ENCODE measurements around the gene PPARA. TPM values are rescaled to one million over a fixed set of nuclear protein-coding genes. Genes with fewer than 3 reads are reported as not detected.

Gene PPARA
- polyA plus RNA-seq, 1 of the 3 experiments (the other 2 are of a cell fraction) = 4.5 TPM

DNA sequence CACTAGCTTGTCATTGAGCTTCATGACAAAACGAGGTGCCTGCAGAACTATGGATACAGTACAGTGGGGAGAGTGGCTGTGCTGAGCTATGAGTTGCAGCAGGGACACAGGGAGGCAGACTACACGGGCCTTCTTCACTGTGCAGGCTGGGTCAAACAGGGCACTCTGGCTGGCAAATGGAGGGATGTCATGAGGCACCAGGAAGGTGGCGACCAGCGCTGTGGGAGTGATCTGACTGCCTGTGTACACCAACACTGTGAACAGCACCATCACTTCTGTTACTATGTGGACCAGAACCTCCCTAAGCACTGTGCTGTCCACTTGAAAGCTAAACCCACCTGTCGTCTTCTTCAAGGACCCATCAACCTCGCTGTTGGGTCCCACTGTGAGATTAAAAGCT, 109.7 kb downstream of the PPARA start:
- ChIA-PET CTCF (interaction anchor here (0.9 to 1.1 kb wide), 2 partner anchors 8 to 111 kb away, joined by 3 read pairs; no protein-coding TSS in a partner anchor), POLR2A (no interaction called here)
- no peak for TF ChIP-seq TAF1 (IDR thresholded peaks at IDR 0.05; ENCODE audit: borderline replicate concordance, low read depth, low read length)
- no peak for TF ChIP-seq GABPA (IDR thresholded peaks at IDR 0.05; ENCODE audit: low read depth)
- TF ChIP-seq FOXM1 (IDR thresholded peaks at IDR 0.05; ENCODE audit: low read depth) = no peak
- no peak for TF ChIP-seq RCOR1 (IDR thresholded peaks at IDR 0.05; ENCODE audit: low read length)
- TF ChIP-seq, protein P1, sequence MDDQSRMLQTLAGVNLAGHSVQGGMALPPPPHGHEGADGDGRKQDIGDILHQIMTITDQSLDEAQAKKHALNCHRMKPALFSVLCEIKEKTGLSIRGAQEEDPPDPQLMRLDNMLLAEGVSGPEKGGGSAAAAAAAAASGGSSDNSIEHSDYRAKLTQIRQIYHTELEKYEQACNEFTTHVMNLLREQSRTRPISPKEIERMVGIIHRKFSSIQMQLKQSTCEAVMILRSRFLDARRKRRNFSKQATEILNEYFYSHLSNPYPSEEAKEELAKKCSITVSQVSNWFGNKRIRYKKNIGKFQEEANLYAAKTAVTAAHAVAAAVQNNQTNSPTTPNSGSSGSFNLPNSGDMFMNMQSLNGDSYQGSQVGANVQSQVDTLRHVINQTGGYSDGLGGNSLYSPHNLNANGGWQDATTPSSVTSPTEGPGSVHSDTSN (IDR thresholded peaks at IDR 0.05) = no peak
- H3K4me2 ChIP-seq = no peak overlapping the region
- H3F3A ChIP-seq (replicated peaks; ENCODE audit: insufficient read depth) = no peaks in the 10 kb centered on the region
- H3K27ac ChIP-seq (ENCODE audit: low read depth in 2 of 2, low read length in 1 of 2) = no peak overlapping the region
- WGBS (ENCODE audit: low lambda C conversion rate) = 52% methylated on average over 6 of the region's 6 CpGs
- no peak overlapping the region for H3K9ac ChIP-seq
- H3K4me3 ChIP-seq (ENCODE audit: low read depth in 2 of 2, low read length in 1 of 2) = no peak overlapping the region; a peak in 1 of 4 replicates
- H3K79me2 ChIP-seq (ENCODE audit: insufficient read depth) = no peaks in the 10 kb centered on the region
- no peak for DNase-seq
- no peaks in the 10 kb centered on the region for H3K36me3 ChIP-seq (replicated peaks in 1 of 2; ENCODE audit: control insufficient read depth in 1 of 2, insufficient read depth in 2 of 2, low read length in 1 of 2)
- no peaks in the 10 kb centered on the region for H3K4me1 ChIP-seq (ENCODE audit: control insufficient read depth in 1 of 2, insufficient read depth in 2 of 2, low read depth in 1 of 2, low read length in 1 of 2)
- H3K27me3 ChIP-seq (ENCODE audit: insufficient read depth) = no peaks in the 10 kb centered on the region
- no peaks in the 10 kb centered on the region for H3K9me2 ChIP-seq
- H3K9me3 ChIP-seq = no peaks in the 10 kb centered on the region
- no peaks in the 10 kb centered on the region for H4K20me1 ChIP-seq (ENCODE audit: insufficient read depth)
- no peak overlapping the region for H2AFZ ChIP-seq (ENCODE audit: low read depth)

DNA sequence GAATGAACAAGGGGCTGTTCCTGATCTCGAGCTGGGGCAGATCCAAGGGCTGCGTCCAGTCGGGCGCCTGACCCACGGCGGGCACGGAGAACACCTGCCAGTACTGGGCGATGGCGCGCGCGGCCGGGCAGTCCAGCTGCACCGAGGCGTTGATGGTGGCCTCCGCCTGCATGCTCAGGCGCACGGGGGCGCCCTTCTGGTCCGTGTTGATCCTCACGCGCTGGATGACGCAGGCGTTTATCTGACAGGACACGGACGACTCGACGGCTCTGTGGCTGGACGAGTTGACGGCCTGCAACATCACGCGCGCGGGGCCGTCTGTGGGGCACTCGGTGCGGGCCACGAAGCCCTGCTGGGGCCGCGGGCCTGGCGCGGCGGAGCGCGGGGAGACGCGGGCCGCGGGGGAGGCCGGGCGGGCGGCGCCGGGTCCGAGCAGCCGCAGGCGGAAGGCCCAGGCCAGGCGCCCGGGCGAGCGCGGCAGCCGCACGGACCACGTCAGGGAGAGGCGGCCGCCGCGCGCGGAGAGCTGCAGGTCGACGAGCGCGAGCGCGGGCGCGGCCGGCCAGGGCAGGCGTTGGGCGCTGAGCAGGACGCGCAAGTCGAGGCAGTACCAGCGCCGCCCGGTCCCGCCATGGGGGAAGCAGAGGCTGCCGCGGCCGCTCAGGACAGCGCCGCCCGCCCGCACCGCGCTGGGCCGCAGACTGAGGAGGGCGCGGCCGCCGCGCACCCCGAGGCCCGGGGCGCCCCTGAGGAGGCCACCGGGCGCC, 112.3 kb downstream of the PPARA start:
- Histone ChIP-seq H3K9ac (no peak overlapping the region), H3K36me3 (replicated peaks in 1 of 2; ENCODE audit: control insufficient read depth in 1 of 2, insufficient read depth in 2 of 2, low read length in 1 of 2) (no peaks in the 10 kb centered on the region), H2AFZ (ENCODE audit: low read depth) (no peak overlapping the region), H3K4me2 (no peak overlapping the region), H3K27me3 (ENCODE audit: insufficient read depth) (no peaks in the 10 kb centered on the region), H3K9me3 (no peaks in the 10 kb centered on the region), H3K4me1 (ENCODE audit: control insufficient read depth in 1 of 2, insufficient read depth in 2 of 2, low read depth in 1 of 2, low read length in 1 of 2) (no peaks in the 10 kb centered on the region; a peak in 2 of 4 replicates), H3K79me2 (ENCODE audit: insufficient read depth) (no peaks in the 10 kb centered on the region), H3F3A (replicated peaks; ENCODE audit: insufficient read depth) (peaks cover 7% of the 10 kb centered on the region), H3K27ac (ENCODE audit: low read depth in 2 of 2, low read length in 1 of 2) (no peak overlapping the region), H3K4me3 (ENCODE audit: low read depth in 2 of 2, low read length in 1 of 2) (no peak overlapping the region), H4K20me1 (ENCODE audit: insufficient read depth) (no peaks in the 10 kb centered on the region), H3K9me2 (no peaks in the 10 kb centered on the region)
- POLR2A ChIA-PET = no interaction called here
- DNase-seq = no peak
- TF ChIP-seq JUND (IDR thresholded peaks at IDR 0.05) (no peak), ELF1 (IDR thresholded peaks at IDR 0.05) (no peak), MEF2A (IDR thresholded peaks at IDR 0.05; ENCODE audit: borderline replicate concordance, low read depth) (no peak)
- TF ChIP-seq, protein P2, sequence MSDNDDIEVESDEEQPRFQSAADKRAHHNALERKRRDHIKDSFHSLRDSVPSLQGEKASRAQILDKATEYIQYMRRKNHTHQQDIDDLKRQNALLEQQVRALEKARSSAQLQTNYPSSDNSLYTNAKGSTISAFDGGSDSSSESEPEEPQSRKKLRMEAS (IDR thresholded peaks at IDR 0.05; ENCODE audit: low read depth) = no peak
- CTCF ChIA-PET = no interaction called here
- WGBS (ENCODE audit: low lambda C conversion rate) = 78% methylated on average over 48 of the region's 109 CpGs

DNA sequence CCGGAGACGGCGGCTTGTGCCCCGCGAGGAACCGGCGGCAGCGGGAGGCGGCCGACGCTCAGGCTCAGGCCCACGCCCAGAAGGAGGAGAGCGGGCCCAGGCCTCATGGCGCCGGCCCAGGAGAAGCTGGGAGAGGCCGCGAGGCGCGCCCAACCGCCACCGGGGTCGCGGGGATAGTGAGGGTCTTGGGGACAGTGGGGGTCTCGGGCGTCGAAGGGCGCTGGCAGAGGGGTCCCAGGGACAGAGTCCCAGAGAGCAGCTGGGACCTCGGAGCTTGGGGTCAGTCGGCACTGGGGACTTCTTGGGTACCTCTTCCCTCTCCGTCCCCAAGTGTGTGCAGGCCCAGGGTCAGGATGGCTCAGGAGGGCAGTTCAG, 112.9 kb downstream of the PPARA start, which contains the start of gene PKDREJ:
PKDREJ (minus strand) TSS at position 128 of the 375 bp plus-strand sequence; CDS start at position 107, 21 bp downstream.
- DNase-seq = no peak
- H3K4me1 ChIP-seq (ENCODE audit: control insufficient read depth in 1 of 2, insufficient read depth in 2 of 2, low read depth in 1 of 2, low read length in 1 of 2) = peaks cover 0 to under 1% of the 10 kb centered on the region in 2 experiments; a peak in 2 of 4 replicates
- no peak within 1 kb of the TSS for H3K4me3 ChIP-seq (ENCODE audit: low read depth in 2 of 2, low read length in 1 of 2)
- TF ChIP-seq, protein P1 (IDR thresholded peaks at IDR 0.05) = no peak
- TF ChIP-seq TCF12 (IDR thresholded peaks at IDR 0.05) (no peak), CHD2 (IDR thresholded peaks at IDR 0.05; ENCODE audit: low read length, partially characterized antibody) (no peak), MXI1 (IDR thresholded peaks at IDR 0.05; ENCODE audit: low read depth, low read length) (no peak), POLR2AphosphoS5 (IDR thresholded peaks at IDR 0.05; ENCODE audit: low read depth, low read length) (no peak), EP300 (IDR thresholded peaks at IDR 0.05; ENCODE audit: borderline replicate concordance in 1 of 2, low read depth in 1 of 2, low read length in 1 of 2) (no peak), FOSL2 (IDR thresholded peaks at IDR 0.05; ENCODE audit: borderline replicate concordance, low read depth) (no peak), JUND (IDR thresholded peaks at IDR 0.05) (no peak), SMC3 (IDR thresholded peaks at IDR 0.05; ENCODE audit: low read depth, low read length) (no peak), NFIC (IDR thresholded peaks at IDR 0.05; ENCODE audit: borderline replicate concordance) (no peak), TEAD4 (IDR thresholded peaks at IDR 0.05; ENCODE audit: borderline replicate concordance, insufficient read depth) (no peak), YY1 (IDR thresholded peaks at IDR 0.05; ENCODE audit: low read depth) (no peak)
- TF ChIP-seq, protein P3, sequence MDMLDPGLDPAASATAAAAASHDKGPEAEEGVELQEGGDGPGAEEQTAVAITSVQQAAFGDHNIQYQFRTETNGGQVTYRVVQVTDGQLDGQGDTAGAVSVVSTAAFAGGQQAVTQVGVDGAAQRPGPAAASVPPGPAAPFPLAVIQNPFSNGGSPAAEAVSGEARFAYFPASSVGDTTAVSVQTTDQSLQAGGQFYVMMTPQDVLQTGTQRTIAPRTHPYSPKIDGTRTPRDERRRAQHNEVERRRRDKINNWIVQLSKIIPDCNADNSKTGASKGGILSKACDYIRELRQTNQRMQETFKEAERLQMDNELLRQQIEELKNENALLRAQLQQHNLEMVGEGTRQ (IDR thresholded peaks at IDR 0.05; ENCODE audit: borderline replicate concordance, low read depth, low read length) = no peak

More for the DNA sequence above, 112.9 kb downstream of the PPARA start, which contains the start of gene PKDREJ:
- Histone ChIP-seq H3K79me2 (ENCODE audit: insufficient read depth) (peaks cover 3% of the 10 kb centered on the region), H3K9me3 (no peaks in the 10 kb centered on the region), H3K4me2 (no peak within 1 kb of the TSS), H3F3A (replicated peaks; ENCODE audit: insufficient read depth) (peaks cover 7% of the 10 kb centered on the region), H4K20me1 (ENCODE audit: insufficient read depth) (no peaks in the 10 kb centered on the region), H3K9me2 (no peaks in the 10 kb centered on the region), H3K9ac (no peak within 1 kb of the TSS), H3K27ac (ENCODE audit: low read depth in 2 of 2, low read length in 1 of 2) (no peak within 1 kb of the TSS), H3K27me3 (ENCODE audit: insufficient read depth) (no peaks in the 10 kb centered on the region), H3K36me3 (replicated peaks in 1 of 2; ENCODE audit: control insufficient read depth in 1 of 2, insufficient read depth in 2 of 2, low read length in 1 of 2) (no peaks in the 10 kb centered on the region), H2AFZ (ENCODE audit: low read depth) (no peak within 1 kb of the TSS)
- CTCF ChIA-PET = no interaction called here
- POLR2A ChIA-PET = no interaction called here
- WGBS (ENCODE audit: low lambda C conversion rate) = 96% methylated on average over 27 of the region's 30 CpGs
